ENCODE results near the gene PACSIN1.

DNA sequence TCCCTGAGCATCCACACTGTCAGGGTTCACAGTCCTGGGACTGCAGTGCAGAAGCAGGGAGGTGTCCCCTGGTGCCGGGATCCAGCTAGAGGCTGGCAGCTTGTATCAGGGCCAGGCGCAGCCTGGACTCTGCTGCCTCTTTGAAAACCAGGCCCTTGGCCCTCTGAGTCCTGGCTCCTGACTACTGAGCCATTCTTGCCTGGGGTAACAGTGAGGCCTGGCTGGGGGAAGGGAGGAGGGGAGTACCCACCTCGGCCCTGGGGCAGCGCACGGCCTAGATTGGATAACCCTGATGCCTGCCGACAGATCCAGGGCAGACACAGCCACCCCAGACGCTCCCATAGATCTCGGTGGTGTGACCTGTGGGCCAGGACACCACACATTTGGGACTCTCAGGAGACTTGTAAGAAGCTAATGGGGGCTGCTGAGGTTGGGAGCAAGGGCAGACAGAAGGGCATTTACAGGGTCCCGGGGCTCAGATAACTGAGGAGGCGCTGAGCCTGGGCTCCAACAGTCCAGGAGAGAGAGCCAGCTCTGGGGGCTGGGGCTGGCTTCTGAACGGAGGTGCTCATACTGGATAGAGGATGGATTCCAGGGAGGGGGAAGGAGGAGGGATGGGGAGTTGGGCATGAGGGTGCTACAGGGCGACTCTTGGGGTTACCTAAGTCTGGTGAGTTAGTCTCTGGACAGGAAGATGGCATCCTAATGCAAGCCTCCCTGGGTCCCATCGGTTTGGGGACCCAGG is 59.7 kb downstream of the PACSIN1 start:
- TF ChIP-seq, protein P1, sequence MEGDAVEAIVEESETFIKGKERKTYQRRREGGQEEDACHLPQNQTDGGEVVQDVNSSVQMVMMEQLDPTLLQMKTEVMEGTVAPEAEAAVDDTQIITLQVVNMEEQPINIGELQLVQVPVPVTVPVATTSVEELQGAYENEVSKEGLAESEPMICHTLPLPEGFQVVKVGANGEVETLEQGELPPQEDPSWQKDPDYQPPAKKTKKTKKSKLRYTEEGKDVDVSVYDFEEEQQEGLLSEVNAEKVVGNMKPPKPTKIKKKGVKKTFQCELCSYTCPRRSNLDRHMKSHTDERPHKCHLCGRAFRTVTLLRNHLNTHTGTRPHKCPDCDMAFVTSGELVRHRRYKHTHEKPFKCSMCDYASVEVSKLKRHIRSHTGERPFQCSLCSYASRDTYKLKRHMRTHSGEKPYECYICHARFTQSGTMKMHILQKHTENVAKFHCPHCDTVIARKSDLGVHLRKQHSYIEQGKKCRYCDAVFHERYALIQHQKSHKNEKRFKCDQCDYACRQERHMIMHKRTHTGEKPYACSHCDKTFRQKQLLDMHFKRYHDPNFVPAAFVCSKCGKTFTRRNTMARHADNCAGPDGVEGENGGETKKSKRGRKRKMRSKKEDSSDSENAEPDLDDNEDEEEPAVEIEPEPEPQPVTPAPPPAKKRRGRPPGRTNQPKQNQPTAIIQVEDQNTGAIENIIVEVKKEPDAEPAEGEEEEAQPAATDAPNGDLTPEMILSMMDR (IDR thresholded peaks at IDR 0.05; ENCODE audit: low read depth, low read length) = no peak
- TF ChIP-seq POLR2A (IDR thresholded peaks at IDR 0.05; ENCODE audit: extremely low read depth, insufficient read length) (no peak), MYC (IDR thresholded peaks at IDR 0.05; ENCODE audit: low read depth, low read length) (no peak)

Measured in NB4 (cell line).